GM04503 (cell line): ENCODE results near the gene HESX1.

Source experiments
- DNase-seq: peaks from one replicate; pipeline ENCODE4 v3.0.0-alpha.2; 2012; ENCODE audit warnings: low read depth

Gene HESX1

DNA sequence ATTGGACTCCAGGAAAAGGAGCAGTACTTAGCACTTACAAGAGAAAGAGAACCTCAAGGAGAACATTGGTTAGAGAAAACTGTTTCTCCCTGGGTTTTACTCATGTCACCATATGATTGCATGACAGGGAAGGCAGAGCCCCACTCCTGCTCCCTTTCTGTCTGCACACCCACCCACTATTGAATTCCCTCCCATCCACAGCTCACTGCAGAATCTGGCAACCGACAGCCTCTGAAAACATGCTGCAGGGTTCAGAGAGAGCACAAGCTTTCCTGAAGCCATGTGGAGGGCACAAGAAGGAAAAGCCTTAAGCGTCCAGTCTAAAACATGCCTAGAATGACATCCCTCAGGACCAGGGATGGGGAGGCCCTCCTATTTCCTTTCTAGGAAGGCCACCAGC is 31.6 kb downstream of the HESX1 start:
- DNase-seq: no peak

GRCh38 chr3:57166660-57167059 is 33.1 kb downstream of the HESX1 start:
- DNase-seq: no peak

DNA sequence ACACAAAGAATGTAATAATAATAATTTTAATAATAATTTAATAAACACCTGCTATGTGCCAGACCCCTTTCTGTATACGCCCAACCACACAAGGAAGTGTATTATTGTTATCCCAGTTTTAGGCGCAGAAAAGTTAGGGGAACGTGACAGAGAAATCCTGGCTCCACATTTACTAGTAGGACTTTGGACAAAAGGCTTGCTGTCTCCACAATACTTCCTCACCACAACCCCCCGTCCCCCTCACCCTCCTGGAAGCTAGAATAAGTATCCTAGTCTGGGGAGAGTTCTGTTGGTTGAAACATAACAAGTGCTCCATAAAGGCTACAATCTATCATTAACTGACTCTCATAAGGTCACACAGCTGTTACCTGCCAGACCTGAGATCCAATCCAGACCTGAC is 34.1 kb downstream of the HESX1 start:
- no peak for DNase-seq

DNA sequence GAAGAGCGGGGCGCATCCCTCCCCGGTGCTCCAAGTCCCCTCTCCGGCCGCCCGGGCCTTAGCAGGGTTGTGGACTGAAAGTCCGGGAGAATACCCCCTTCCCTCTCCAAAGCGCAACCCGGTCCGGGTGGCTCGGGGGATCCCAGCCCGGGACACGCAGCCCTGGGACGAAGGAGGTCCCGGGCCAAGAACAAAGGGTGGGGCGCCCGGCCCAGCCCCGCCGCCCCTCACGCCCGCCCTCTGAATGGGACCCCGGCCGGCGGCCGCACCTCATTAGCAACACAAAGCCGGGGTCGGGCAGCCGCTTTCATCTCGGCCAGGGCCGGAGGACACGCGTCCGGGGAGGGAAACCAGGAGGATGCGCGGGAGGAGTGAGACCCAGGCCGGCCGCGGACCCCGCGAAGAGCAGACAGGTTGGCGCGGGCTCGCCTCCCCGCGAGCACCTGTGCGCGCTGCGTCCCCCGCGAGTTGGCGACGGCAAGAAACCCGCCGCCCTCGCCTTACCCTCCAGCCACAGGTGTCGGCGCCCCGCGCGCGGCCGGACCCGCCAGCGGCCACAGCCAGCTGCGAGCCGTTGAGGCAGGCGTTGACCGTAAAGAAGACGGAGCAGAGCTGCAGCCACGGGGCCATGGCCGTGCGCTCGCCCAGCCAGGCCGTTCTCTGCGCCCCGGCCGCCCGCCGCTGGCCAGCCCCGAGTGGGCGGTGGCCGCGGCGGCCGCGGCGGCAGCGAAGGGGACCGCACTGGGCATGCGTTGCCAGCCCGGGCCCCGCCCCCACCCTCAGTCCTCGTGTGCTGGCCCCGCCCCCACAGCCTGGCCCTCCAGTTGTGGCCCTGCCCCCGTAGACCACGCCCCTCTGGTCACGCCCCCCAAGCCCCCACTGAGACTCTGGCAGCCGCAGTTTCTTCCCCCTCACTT is 34.9 kb downstream of the HESX1 start, which contains the start of gene IL17RD:
IL17RD (minus strand) TSS at position 697 of the 917 bp plus-strand sequence; CDS start at position 630, 67 bp downstream.
- DNase-seq: no peak

DNA sequence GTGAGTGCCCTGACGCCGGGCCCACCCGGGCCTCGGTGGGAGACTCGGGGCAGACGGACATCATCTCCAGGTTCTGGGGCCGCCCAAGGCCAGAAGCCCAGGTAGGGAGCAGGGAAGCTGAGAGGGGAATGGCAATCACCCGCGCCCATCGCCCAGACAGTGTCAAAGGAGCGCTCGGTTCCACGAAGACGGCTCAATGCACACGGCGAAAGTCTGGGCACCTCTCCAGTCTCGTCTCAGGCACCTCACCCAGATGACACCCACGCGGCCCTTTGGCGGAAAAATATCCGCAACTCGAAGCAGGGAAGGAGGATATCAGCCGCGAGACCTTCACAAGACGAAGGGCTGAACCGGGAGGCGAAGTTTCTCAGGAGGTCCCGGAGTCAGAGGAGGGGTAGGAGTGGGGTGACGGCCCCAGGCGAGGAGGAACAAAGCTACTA is 35.5 kb downstream of the HESX1 start:
- no peak for DNase-seq

DNA sequence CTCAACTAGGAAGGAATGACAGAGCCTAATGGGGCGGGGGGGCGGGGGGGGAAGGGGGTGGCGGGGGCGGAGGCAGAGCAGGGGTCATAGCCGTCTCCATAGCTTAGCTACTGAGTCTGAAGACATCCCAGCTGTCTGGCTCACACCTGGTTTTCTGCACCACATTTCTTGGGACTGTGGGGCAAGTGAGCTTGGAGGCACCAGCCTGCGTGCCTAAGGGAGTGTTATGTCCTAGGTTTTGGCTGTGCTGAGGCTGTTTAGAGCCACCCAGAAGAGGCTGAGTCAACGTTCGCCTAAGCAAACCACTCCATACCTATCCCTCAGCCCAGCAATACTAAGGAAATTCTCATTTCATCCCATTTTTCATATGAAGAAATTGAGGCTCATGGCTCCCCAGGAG is 36.0 kb downstream of the HESX1 start:
- DNase-seq: no peak

DNA sequence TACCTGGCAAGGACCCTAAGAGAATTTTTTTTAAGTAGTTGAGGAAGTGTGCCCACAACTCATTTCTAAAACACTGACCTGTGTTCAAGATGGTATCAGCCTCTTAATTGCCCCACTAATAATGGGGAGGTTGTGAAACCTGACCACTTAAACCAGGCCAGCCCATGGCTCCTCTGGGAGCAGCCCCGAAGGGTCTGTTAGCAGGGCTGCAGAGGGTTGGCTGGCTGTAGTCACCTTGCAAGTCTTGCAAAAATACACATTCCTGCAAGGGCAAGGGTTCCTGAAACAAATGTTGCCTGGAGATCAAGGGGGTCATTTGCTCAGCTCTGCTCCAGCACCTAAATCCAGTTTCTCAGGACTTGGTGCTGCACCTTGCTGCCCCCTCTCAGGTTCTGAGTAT is 37.9 kb downstream of the HESX1 start:
- no peak for DNase-seq

- no peak for DNase-seq
Measured at GRCh38 chr3:57160765-57161538, 38.8 kb downstream of the HESX1 start.

GRCh38 chr3:57160076-57160764 is 39.6 kb downstream of the HESX1 start:
- no peak for DNase-seq

GRCh38 chr3:57158813-57159738 is 40.7 kb downstream of the HESX1 start:
- no peak for DNase-seq

DNA sequence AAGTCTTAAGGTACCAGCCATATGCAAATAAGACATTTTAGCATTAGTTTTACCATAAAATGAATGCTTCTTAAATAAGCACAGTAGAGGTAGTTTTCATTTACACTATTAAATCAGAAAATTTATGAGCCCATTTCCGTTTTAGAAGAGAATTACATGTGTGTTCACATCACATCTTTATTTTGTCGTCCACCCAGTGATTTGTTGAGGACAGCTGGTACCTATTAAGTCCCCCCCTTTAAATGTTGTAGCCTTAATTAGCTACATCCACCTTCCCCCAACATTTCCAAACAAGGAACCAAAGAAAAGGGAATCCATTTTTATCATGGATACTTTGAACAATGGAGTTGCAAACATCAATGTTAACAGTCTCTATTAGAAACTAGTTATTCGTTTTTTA is 41.5 kb downstream of the HESX1 start:
- no peak for DNase-seq

DNA sequence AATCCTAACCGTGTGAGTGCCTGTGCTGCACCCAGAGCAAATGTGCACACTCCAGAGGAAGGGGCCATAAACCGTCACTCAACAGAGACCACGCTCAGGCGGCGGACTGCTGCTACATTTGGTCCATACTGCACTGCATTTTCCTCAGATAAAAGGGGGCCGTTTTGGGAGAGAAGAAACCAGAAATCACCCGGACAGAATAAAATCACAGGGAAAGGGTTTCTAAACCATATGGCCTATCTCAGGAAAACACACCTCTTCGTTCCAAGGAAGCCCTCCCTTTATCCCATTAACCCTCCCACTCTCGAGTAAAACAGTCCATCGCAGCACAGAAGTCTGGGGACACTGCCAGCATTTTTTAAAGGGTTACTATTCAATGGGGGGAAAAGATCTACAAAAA is 42.2 kb downstream of the HESX1 start:
- no peak for DNase-seq

GRCh38 chr3:57155310-57155643 is 44.5 kb downstream of the HESX1 start:
- no peak for DNase-seq

DNA sequence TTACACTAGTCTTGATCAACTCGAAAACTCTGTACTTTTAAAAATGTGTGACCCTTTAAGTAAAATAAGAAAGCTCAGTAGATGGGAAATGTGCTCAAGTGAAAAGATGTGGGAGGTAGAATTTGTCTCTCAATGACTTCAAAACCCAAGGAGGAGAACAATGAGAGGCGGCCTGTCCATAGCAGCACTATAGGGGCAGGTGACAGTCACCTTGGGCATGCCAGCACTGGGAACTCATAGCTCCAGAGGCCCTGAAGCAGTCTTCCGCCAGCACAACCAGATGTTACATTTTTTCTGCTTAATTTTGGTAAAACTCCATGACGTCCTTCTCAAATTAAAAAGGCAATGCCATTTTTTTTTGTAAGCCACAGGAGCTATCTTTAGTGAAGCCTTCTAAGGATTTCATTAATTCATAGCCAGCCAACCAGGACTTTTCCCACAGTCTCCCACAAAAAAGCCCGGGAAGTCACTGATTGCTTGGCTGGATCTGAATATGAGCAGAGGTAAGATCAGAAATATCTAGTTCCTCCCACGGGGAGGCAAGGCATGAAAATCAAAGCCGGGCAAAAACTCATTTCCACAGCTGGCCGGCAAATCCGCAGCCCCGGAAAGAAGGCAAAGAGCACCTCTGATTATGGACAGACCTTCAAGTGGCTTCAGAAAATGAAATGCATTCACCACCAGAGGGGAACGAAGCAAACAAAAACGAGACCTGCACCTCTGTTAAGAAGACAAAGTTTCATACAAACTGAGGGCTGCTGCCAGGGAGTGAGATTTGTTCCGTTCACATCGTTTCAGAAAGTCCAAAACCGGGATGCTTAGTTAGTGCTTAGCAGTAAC is 45.1 kb downstream of the HESX1 start:
- no peak for DNase-seq

DNA sequence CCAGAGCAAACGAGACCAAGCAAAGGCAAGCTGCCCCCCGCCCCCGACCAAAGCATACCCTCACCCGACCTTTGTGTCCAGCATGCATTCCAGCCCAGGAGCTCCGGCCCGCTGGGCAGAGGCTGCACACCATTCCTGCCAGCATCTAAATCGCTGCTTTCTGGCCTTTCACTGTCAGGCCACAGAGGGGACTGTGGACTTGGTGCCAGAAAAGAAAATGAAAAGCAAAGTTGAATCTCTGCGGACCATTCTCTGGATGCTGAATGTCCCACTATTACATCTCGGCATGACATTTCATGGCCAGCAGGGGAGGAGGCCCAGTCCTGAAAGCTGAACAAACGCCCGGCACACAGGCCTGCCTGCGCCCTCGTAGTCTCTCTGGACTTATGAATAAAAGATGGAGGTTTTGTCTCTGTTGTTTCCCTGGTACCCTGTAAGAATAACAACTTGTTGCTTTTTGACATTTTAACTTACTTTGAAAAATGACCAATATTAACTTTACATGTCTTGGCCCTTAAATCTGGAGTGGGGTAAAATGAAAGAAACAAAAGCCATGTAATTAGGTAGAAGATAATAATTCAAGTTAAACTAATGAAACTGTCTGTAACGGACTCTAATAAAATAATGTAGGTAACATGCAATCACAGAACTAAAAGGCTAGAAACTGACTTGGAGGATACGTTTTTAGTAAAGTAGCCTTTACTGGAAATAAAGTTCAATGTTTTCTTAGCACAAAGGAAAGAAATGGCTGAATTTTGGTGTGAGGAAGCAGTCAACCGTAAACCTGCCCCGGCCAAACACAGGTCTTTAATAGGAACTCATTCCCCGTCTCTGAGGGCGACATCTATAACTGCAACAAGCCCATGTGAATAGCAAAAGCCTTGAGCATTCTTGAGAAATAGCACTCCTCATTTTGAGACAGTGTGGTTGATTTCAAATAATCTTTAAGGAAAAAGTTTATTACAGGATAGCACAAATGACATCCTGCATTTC is 47.3 kb downstream of the HESX1 start:
- no peak for DNase-seq

GRCh38 chr3:57151749-57152148 is 48.0 kb downstream of the HESX1 start:
- no peak for DNase-seq

- DNase-seq: no peak
Measured at GRCh38 chr3:57151021-57151449, 48.7 kb downstream of the HESX1 start.

DNA sequence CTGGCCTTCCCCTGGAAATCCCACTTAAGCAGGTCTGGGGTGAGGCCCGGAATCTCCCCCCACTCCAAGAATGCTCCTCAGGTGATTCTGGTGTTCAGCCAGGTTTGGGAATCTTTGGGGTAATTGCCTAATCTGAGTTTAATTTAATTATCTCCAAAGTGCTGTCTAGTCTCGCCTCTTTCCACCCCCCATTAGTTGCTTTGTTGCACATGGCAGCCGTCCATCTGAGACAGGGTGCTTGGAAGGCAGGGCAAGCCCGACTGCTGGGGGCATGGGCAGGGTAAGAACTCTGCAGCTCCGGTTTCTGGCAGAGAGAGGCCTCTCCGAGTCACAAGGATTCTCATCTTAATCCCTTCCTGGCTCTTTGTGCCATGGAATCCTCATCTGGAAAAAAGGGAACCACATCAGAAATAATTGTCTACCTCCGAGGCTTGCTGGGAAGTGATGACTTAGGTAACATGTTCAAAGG is 49.6 kb downstream of the HESX1 start:
- no peak for DNase-seq
